ENCODE measurements around the gene MEGF11.

The MEGF11 gene

GRCh38 chr15:66180531-66181097 is 72.9 kb downstream of the MEGF11 start:
- TF ChIP-seq CTCF (conservative IDR thresholded peaks at IDR 0.05), result no peak
- no peak overlapping the region for H3K27ac ChIP-seq

GRCh38 chr15:66178531-66178910 is 75.0 kb downstream of the MEGF11 start:
- H3K27ac ChIP-seq, result peak overlapping the region; percentile 25; the same call in 1 of the 2 replicates
- no peak for TF ChIP-seq CTCF (conservative IDR thresholded peaks at IDR 0.05)

- TF ChIP-seq CTCF (conservative IDR thresholded peaks at IDR 0.05), result no peak
- no peak overlapping the region for H3K27ac ChIP-seq
Observed at GRCh38 chr15:66172324-66172980, 81.1 kb downstream of the MEGF11 start.

GRCh38 chr15:66171841-66172240 is 81.7 kb downstream of the MEGF11 start:
- TF ChIP-seq CTCF (conservative IDR thresholded peaks at IDR 0.05), result no peak
- H3K27ac ChIP-seq, result no peak overlapping the region

GRCh38 chr15:66170716-66171115 is 82.8 kb downstream of the MEGF11 start:
- TF ChIP-seq CTCF (conservative IDR thresholded peaks at IDR 0.05), result no peak

GRCh38 chr15:66170042-66170441 is 83.5 kb downstream of the MEGF11 start:
- TF ChIP-seq CTCF (conservative IDR thresholded peaks at IDR 0.05), result no peak
- H3K27ac ChIP-seq, result no peak overlapping the region

More at GRCh38 chr15:66170716-66171115, 82.8 kb downstream of the MEGF11 start:
- H3K27ac ChIP-seq, result no peak overlapping the region

- no peak overlapping the region for H3K27ac ChIP-seq
- no peak for TF ChIP-seq CTCF (conservative IDR thresholded peaks at IDR 0.05)
Observed at GRCh38 chr15:66169625-66170024, 83.9 kb downstream of the MEGF11 start.
